Uterus (tissue), 4 donors: ENCODE results near the gene STYK1. TPM values are rescaled to one million over a fixed set of nuclear protein-coding genes. Genes with fewer than 3 reads are reported as not detected.
"Not testable (repeated sequence)": the region's sequence is repeated elsewhere in the genome, so short reads cannot be mapped to it uniquely, and the experiment has no call there.

Experiments used
- DNase-seq, 2 donors: peaks; one replicate each; pipeline ENCODE4 v3.0.0-alpha.2; 2019 to 2020
- H3K27ac ChIP-seq, 2 donors: fragments of 200-600 bp; sonication (generic); 1 replicate in 1 of 2; 2 replicates in 1 of 2; pipeline ENCODE4 v1.5.1; 2016 to 2018
- H3K27me3 ChIP-seq, 2 donors: fragments of 200-600 bp; sonication (generic); one replicate each; pipeline ENCODE4 v1.5.1; 2018 to 2019; ENCODE audit warnings: control low read depth in 1 of 2
- H3K36me3 ChIP-seq, 2 donors: fragments of 200-600 bp; sonication (generic); one replicate each; pipeline ENCODE4 v1.5.1; 2019; ENCODE audit warnings: control low read depth in 1 of 2
- H3K4me1 ChIP-seq, 2 donors: fragments of 200-600 bp; sonication (generic); one replicate each; pipeline ENCODE4 v1.5.1; 2018 to 2019; ENCODE audit warnings: control low read depth in 1 of 2
- H3K4me3 ChIP-seq, 2 donors: fragments of 200-600 bp; sonication (generic); 1 replicate in 1 of 2; 2 replicates in 1 of 2; pipeline ENCODE4 v1.5.1; 2018 to 2019; ENCODE audit warnings: mild to moderate bottlenecking in 1 of 2
- H3K9me3 ChIP-seq, 2 donors: fragments of 200-600 bp; sonication (generic); one replicate each; pipeline ENCODE4 v1.5.1; 2019; ENCODE audit warnings: control low read depth in 1 of 2
- POLR2A ChIP-seq, 2 donors: fragments of 450-650 bp; IDR thresholded peaks; one replicate each; pipeline ENCODE4 v1.6.1; 2016; ENCODE audit warnings: antibody characterized with exemption in 2 of 2, mild to moderate bottlenecking in 1 of 2, moderate library complexity in 1 of 2
- intact Hi-C: fragments of 100-400 bp; cut with DNase I; formaldehyde crosslinking; loops from one replicate; pipeline ENCODE4 v1.15.1; 2023; ENCODE audit warnings: low total_unique reads
- total RNA-seq, 4 donors: library from RNA; depleted of rRNA in 3 of 4; stranded (reverse); fragments of >200 nt in 3 of 4; gene quantifications; one replicate each; pipeline versions ENCODE4 v1.1.0 to v1.2.4, GENCODE V29; 2014 to 2023
- TF ChIP-seq, protein P1 (sequence below), 4 experiments: fragments of 200-600 bp in 2 of 4; fragments of 450-650 bp in 2 of 4; sonication (generic) in 2 of 4; IDR thresholded peaks; one replicate each; pipeline ENCODE4 v1.5.1; 2016 to 2019; ENCODE audit warnings: antibody characterized with exemption in 4 of 4, mild to moderate bottlenecking in 2 of 4, moderate library complexity in 1 of 4
- donor health status: DM: yes; HTN: yes; CAD: no.

Gene STYK1
- total RNA-seq, 4 donors from 2014 or later, result 0.62 to 2.1 TPM; not detected in 2

DNA sequence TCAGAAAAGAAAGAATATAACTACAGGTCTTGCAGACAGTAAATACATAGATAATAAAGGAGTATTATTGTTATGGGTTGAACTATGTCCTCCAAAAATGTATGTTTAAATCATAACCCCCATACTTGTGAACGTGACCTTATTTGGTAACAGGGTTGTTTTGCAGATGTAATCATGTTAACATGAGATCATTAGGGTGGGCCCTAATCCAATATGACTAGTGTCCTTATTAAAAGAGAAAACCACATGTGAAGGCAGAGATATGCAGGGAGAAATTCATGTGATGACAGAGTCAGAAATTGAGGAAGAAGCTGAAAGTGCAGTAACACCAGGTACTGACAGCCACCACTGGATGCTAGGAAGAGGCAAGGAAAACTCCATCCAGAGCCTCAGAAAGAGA lies 89.4 kb downstream of the STYK1 start:
- intact Hi-C loops, result no loop called here
- H3K27ac ChIP-seq, result no peak overlapping the region
- TF ChIP-seq, protein P1, sequence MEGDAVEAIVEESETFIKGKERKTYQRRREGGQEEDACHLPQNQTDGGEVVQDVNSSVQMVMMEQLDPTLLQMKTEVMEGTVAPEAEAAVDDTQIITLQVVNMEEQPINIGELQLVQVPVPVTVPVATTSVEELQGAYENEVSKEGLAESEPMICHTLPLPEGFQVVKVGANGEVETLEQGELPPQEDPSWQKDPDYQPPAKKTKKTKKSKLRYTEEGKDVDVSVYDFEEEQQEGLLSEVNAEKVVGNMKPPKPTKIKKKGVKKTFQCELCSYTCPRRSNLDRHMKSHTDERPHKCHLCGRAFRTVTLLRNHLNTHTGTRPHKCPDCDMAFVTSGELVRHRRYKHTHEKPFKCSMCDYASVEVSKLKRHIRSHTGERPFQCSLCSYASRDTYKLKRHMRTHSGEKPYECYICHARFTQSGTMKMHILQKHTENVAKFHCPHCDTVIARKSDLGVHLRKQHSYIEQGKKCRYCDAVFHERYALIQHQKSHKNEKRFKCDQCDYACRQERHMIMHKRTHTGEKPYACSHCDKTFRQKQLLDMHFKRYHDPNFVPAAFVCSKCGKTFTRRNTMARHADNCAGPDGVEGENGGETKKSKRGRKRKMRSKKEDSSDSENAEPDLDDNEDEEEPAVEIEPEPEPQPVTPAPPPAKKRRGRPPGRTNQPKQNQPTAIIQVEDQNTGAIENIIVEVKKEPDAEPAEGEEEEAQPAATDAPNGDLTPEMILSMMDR (IDR thresholded peaks at IDR 0.05), result no peak
- no peak for TF ChIP-seq POLR2A (IDR thresholded peaks at IDR 0.05)
- H3K4me1 ChIP-seq, result no peaks in the 10 kb centered on the region
- H3K27me3 ChIP-seq, result no peaks in the 10 kb centered on the region
- no peak for DNase-seq
- peaks cover 0 to 3% of the 10 kb centered on the region in 2 donors for H3K9me3 ChIP-seq
- no peaks in the 10 kb centered on the region for H3K36me3 ChIP-seq
- no peak overlapping the region for H3K4me3 ChIP-seq

DNA sequence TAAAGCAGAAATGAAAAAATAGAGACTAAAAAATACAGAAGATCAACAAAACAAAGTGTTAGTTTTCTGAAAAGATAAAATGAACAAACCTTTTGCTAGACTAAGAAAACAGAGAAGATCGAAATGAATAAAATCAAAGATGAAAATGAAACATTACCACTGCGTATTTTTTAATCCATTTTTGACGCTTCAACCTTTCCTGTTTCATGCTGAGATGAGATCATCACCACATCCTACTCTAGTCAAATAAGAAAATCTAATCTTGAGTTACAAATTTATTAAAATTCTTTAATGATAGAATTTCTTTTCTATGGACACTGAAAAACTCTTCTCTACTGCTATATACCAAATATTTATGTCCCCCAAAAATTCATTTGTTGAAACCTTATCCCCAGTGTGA lies 91.1 kb downstream of the STYK1 start:
- intact Hi-C loops, result no loop called here
- Histone ChIP-seq H3K27me3 (no peaks in the 10 kb centered on the region), H3K36me3 (no peaks in the 10 kb centered on the region), H3K9me3 (peaks cover 0 to 3% of the 10 kb centered on the region in 2 donors), H3K27ac (no peak overlapping the region), H3K4me1 (no peaks in the 10 kb centered on the region), H3K4me3 (no peak overlapping the region)
- DNase-seq, result no peak
- TF ChIP-seq, protein P1 (IDR thresholded peaks at IDR 0.05), result no peak
- no peak for TF ChIP-seq POLR2A (IDR thresholded peaks at IDR 0.05)

DNA sequence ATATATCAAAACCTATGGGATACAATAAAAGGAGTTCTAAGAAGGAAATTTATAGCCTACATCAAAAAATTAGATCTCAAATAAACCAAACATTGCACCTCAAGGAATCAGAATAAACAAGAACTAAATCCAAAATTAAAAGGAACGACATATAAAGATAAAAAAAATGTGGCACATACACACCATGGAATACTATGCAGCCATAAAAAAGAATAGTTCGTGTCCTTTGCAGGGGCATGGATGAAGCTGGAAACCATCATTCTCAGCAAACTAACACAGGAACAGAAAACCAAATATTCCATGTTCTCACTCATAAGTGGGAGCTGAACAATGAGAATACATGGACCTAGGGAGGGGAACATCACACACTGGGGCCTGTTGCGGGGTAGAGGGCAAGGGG lies 91.7 kb downstream of the STYK1 start:
- H3K27me3 ChIP-seq, H3K4me1 ChIP-seq, DNase-seq, H3K4me3 ChIP-seq, H3K27ac ChIP-seq, intact Hi-C loops, H3K9me3 ChIP-seq, H3K36me3 ChIP-seq: not testable (repeated sequence)

DNA sequence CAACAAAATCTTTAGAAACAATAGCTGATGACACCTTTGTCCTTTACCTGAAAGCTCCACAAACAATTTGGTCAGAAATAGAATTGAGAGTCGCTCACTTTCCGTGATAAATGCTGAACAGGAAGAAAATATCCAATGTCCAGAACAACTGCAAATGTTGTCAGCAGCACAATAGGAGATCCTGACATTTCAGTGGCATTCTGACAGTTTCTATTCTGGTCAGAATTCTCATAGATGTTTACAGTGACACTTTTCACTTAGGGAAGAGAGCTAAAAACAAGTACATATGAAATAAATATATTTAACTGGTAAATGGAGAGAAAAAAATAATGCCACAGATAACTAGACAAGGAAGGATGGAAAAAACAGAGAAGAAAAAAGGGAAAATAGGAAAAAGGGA lies 99.5 kb downstream of the STYK1 start:
- Histone ChIP-seq H3K36me3 (no peaks in the 10 kb centered on the region), H3K27ac (no peak overlapping the region), H3K27me3 (peaks cover 0 to 2% of the 10 kb centered on the region in 2 donors), H3K4me1 (no peaks in the 10 kb centered on the region), H3K4me3 (no peak overlapping the region), H3K9me3 (no peaks in the 10 kb centered on the region)
- DNase-seq, result no peak
- no peak for TF ChIP-seq POLR2A (IDR thresholded peaks at IDR 0.05)
- TF ChIP-seq, protein P1 (IDR thresholded peaks at IDR 0.05), result no peak
- intact Hi-C loops, result no loop called here

DNA sequence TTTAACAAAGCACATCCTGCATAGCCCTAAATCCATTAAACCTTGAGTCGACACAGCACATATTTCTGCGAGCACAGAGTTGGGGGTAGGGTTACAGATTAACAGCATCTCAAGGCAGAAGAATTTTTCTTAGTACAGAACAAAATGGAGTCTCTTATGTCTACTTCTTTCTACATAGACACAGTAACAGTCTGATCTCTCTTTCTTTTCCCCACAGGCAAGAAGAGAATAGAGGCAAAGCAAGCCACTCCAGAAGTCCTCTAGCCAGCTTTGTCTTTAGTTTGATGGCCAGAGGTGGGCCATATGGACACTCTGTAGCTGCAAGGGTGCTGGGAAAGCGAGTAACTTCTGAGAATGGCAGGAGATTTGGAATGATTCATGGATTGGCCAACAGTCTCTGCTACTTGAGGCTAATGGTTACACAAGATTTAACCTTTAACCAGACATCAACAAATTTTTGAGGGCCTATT lies 101.8 kb downstream of the STYK1 start:
- H3K4me1 ChIP-seq, H3K36me3 ChIP-seq, H3K27ac ChIP-seq, intact Hi-C loops, DNase-seq, H3K9me3 ChIP-seq, H3K4me3 ChIP-seq, H3K27me3 ChIP-seq: not testable (repeated sequence)

DNA sequence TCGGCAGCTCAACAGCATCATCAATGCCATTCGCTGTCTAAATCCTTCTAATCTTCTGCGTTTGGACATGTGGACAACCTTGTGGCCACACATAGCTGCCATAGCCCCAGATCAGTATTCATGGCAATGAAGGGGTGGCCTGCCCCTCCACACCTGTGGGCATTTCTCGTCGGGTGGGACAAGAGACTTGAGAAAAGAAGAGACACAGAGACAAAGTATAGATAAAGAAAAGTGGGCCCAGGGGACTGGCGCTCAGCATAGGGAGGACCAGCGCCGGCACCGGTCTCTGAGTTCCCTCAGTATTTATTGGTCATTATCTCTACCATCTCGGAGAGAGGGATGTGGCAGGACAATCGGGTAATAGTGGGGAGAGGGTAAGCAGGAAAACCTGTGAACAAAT lies 102.7 kb downstream of the STYK1 start:
- H3K9me3 ChIP-seq, result no peaks in the 10 kb centered on the region
- TF ChIP-seq, protein P1 (IDR thresholded peaks at IDR 0.05), result no peak
- TF ChIP-seq POLR2A (IDR thresholded peaks at IDR 0.05), result no peak
- H3K4me3 ChIP-seq, result no peak overlapping the region
- H3K27me3 ChIP-seq, result peaks cover 0 to 5% of the 10 kb centered on the region in 2 donors
- DNase-seq, result no peak
- no peaks in the 10 kb centered on the region for H3K4me1 ChIP-seq
- no peaks in the 10 kb centered on the region for H3K36me3 ChIP-seq
- intact Hi-C loops, result no loop called here
- H3K27ac ChIP-seq, result no peak overlapping the region

Other genes with a start within 250 kb of the STYK1 start
- gene KLRC2, start 238.0 kb downstream of the STYK1 start, total RNA-seq, result 1 to 10 TPM in 1 of 4 donors, not detected in 3; 2.2 TPM
- 1 to 10 TPM in 2 of 4 donors, not detected in 2; 1.2 to 1.7 TPM for gene KLRC1, start 220.7 kb downstream of the STYK1 start, total RNA-seq
- gene EIF2S3B, start 168.2 kb downstream of the STYK1 start, total RNA-seq, result 1 to 10 TPM in 2 of 4 donors, under 1 TPM in 2; 0.29 to 1.6 (median 0.80) TPM
- 10 to 100 TPM; 21.0 to 55.3 (median 24.1) TPM for gene MAGOHB, start 60.4 kb downstream of the STYK1 start, total RNA-seq
- gene YBX3, start 49.3 kb upstream of the STYK1 start, total RNA-seq, result 100 to 1,000 TPM in 3 of 4 donors, 10 to 100 TPM in 1; 49.4 to 372 (median 216) TPM
- under 1 TPM in 1 of 4 donors, not detected in 3; 0.28 TPM for gene TAS2R7, start 128.6 kb upstream of the STYK1 start, total RNA-seq
- under 1 TPM in 1 of 4 donors, not detected in 3; 0.49 TPM for gene TAS2R8, start 133.2 kb upstream of the STYK1 start, total RNA-seq
- under 1 TPM in 1 of 4 donors, not detected in 3; 0.28 TPM for gene TAS2R9, start 136.1 kb upstream of the STYK1 start, total RNA-seq
- 1 to 10 TPM in 2 of 4 donors, not detected in 2; 2.3 to 5.2 TPM for gene TAS2R10, start 152.3 kb upstream of the STYK1 start, total RNA-seq
- 10 to 100 TPM in 1 of 4 donors, 1 to 10 TPM in 2, not detected in 1; 3.0 to 11.0 (median 7.9) TPM for gene PRR4, start 175.4 kb upstream of the STYK1 start, total RNA-seq
- 10 to 100 TPM; 13.1 to 84.0 (median 57.5) TPM for gene PRH1, start 210.2 kb upstream of the STYK1 start, total RNA-seq
- 10 to 100 TPM in 1 of 4 donors, 1 to 10 TPM in 2, under 1 TPM in 1; 0.51 to 11.3 (median 4.3) TPM for gene TAS2R13, start 235.5 kb upstream of the STYK1 start, total RNA-seq